ENCODE results near the gene CTNND2.

The CTNND2 gene

DNA sequence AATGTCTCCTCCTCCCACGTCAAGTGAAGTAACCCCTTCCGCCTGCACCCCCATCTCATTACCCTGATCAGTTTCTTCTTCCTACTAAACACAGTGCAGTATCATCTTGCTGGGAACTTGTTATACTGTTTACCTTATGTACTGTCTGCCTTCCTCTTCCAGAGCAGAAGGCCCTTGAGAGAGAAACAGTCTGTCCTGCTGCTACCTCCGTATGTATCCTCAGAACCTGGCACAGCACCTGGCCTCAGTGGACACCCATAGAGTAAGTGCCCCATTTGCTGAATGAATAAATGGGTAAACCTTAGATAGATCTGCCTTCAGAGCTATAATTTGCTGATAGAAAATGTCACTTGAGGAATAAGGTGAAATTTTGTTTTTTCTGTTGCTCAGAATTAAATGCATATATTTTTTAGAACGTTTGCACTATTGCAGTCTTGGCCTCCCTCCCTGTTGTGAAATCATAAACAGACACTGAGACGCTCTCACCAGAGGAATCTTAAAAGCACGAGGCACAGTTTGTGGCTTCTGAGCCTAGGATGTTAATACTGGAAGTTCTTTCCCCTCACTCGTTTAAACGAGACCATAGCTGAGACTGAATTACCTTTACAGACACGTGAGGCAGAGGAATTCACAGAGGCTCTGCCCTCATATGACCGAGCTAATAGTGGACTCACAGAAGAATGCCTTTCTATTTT, 920.1 kb downstream of the CTNND2 start:
- DNase-seq (ENCODE audit: low read depth) = no peak
- no peak overlapping the region for H3K4me3 ChIP-seq (ENCODE audit: low read depth, low read length)
- TF ChIP-seq, protein P1, sequence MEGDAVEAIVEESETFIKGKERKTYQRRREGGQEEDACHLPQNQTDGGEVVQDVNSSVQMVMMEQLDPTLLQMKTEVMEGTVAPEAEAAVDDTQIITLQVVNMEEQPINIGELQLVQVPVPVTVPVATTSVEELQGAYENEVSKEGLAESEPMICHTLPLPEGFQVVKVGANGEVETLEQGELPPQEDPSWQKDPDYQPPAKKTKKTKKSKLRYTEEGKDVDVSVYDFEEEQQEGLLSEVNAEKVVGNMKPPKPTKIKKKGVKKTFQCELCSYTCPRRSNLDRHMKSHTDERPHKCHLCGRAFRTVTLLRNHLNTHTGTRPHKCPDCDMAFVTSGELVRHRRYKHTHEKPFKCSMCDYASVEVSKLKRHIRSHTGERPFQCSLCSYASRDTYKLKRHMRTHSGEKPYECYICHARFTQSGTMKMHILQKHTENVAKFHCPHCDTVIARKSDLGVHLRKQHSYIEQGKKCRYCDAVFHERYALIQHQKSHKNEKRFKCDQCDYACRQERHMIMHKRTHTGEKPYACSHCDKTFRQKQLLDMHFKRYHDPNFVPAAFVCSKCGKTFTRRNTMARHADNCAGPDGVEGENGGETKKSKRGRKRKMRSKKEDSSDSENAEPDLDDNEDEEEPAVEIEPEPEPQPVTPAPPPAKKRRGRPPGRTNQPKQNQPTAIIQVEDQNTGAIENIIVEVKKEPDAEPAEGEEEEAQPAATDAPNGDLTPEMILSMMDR (IDR thresholded peaks at IDR 0.05; ENCODE audit: control insufficient read depth, extremely low read depth, insufficient read depth) = no peak

DNA sequence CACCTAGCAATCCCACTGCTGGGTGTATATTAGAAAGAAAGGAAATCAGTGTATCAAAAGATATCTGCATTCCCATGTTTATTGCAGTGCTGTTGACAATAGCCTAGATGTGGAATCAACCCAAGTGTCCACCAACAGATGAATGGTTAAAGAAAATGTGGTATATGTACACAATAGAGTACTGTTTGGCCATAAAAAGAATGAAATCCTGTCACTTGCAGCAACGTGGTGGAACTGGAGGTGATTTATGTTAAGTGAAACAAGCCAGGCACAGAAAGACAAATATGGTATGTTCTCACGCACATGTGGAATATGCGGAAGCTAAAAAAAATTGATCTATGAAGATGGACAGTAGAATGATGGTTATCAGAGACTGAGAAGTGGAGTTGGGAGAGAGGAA, 921.6 kb downstream of the CTNND2 start:
- peak; percentile 71 for DNase-seq (ENCODE audit: low read depth)
- TF ChIP-seq, protein P1 (IDR thresholded peaks at IDR 0.05; ENCODE audit: control insufficient read depth, extremely low read depth, insufficient read depth) = no peak
- no peak overlapping the region for H3K4me3 ChIP-seq (ENCODE audit: low read depth, low read length)

DNA sequence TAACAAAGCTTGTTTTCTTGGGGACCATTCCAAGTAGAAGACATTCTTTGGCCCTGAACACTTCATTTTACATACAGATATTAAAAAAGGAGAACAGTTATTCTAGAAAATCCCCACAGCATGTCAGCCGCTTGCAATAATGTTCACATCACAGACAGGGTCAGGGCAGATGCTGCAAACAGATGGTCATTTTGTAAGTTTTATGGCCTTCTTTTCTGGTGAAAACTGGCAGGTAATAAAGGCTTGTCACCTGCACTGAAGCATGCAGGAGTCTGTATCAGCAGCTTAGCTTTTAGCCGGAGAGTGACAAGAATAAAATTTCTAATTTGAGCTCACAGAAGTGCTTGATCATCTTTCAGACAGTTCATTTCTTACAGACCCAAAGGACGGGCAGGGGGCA, 922.3 kb downstream of the CTNND2 start:
- TF ChIP-seq, protein P1 (IDR thresholded peaks at IDR 0.05; ENCODE audit: control insufficient read depth, extremely low read depth, insufficient read depth) = no peak
- no peak overlapping the region for H3K4me3 ChIP-seq (ENCODE audit: low read depth, low read length)
- DNase-seq (ENCODE audit: low read depth) = no peak

DNA sequence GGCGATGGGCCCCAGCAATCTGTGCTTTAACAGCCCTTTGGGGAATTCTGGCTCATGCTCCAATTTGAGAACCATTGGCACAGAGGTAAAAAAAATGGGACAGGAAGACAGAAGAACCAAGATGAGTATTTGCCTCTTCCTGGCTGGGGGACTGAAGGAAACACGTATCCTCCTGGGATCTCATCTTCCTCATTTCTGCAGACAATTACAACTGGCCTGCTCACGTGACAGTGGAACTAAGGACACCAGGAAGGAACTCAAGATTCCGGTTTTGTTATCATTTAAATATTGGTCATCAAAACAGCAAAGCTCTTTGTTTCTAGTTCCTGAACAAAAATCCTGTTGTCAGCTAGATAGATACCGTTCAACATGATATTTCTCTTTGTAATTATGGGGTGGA, 927.2 kb downstream of the CTNND2 start:
- no peak for DNase-seq (ENCODE audit: low read depth)
- TF ChIP-seq, protein P1 (IDR thresholded peaks at IDR 0.05; ENCODE audit: control insufficient read depth, extremely low read depth, insufficient read depth) = no peak
- H3K4me3 ChIP-seq (ENCODE audit: low read depth, low read length) = no peak overlapping the region

DNA sequence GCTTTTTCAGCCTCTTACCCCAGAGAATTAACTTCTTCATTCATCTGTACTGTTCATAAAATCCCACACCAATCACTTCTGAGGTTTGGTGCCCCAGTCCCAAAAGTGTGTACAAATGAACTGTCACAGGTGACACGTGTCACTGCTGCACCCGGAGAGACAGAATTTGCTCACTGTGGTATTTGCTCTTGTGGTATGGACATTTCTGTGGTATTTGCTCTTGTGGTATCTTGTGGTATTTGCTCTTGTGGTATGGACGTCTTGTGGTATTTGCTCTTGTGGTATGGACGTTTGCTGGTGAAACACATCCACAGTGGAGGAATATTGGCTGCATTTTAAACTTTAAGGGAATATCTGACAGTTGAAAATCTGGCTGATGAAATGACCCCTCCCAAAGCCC, 928.3 kb downstream of the CTNND2 start:
- DNase-seq (ENCODE audit: low read depth) = no peak
- no peak overlapping the region for H3K4me3 ChIP-seq (ENCODE audit: low read depth, low read length)
- TF ChIP-seq, protein P1 (IDR thresholded peaks at IDR 0.05; ENCODE audit: control insufficient read depth, extremely low read depth, insufficient read depth) = no peak

DNA sequence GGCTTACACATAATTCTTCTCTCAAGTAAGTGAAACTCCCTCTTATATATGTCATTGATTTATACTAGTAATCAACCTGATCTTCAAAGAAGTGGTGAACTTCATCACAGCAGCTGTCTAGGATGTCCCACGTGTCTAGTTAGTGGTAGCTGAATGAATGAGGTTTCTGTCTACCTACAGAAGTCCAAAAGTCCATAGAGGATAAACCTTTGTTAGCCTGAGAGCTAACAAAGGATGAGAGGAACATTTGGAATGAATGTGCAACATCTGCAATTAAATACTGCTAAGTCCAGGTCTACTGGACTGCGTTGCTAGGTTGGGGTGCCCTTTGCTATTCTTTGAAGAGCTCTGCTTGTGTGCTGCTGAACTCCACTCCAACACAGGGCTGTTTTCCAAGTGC, 929.4 kb downstream of the CTNND2 start:
- DNase-seq (ENCODE audit: low read depth) = no peak

More for the DNA sequence above, 929.4 kb downstream of the CTNND2 start:
- TF ChIP-seq, protein P1 (IDR thresholded peaks at IDR 0.05; ENCODE audit: control insufficient read depth, extremely low read depth, insufficient read depth) = no peak
- H3K4me3 ChIP-seq (ENCODE audit: low read depth, low read length) = no peak overlapping the region

Data from LNCaP clone FGC (cell line).